HG03575 (cell line): ENCODE results near the gene LCE2C.
"Not testable (repeated sequence)": the region's sequence is repeated elsewhere in the genome, so short reads cannot be mapped to it uniquely, and the experiment has no call there.

Source experiments
- ATAC-seq: cut with Tn5 transposase; IDR thresholded peaks from one replicate; pipeline ENCODE4 v1.9.1; 2021; ENCODE audit not compliant: unreplicated experiment, insufficient number of reproducible peaks, low FRiP score; ENCODE audit errors: extremely low read depth

Gene LCE2C, protein sequence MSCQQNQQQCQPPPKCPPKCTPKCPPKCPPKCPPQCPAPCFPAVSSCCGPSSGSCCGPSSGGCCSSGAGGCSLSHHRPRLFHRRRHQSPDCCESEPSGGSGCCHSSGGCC

DNA sequence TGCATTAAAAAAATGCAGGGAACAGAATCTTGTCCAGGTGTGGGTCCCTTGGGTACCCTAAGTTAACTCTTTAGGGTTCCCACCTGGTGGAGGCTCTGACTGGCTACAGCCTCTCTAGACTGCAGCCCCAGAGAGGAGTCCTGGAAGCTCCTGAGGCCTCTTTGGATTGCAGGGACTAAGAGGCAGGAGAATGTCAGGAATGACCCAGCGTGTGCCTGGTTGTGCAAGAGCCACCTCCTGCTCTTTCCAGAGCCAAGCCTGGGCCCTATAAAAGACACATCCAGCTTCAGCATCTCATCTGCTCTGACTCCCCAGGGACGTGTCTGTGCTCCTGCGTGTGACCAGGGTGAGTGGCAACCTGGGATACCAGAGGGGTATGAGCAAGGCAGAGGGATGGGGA is at the start of gene LCE2C:
Gene LCE2C (plus strand): TSS at position 297 of the 400 bp plus-strand sequence. CDS start 737 bp downstream, outside the sequence.
- ATAC-seq, result not testable (repeated sequence)

DNA sequence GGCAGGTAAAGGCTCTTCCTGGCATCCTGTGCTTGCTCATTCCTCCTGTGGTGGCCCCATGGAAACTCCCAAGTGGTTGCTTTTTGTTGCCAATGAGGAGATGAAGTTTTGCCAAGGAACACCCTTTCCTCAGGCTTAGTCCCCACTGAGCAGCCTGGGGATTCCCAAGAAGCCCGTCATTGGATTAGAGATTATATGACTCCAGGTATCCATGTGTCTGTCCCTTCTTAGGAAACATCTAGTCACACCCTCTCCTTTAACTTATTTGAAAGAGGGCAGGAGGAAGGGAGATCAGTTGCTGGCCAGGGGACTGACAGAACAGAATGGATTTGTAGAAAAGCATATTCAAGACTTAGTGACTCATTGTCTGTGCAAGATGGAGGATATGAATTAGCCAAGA is 48.3 kb upstream of the LCE2C start:
- ATAC-seq, result no peak

DNA sequence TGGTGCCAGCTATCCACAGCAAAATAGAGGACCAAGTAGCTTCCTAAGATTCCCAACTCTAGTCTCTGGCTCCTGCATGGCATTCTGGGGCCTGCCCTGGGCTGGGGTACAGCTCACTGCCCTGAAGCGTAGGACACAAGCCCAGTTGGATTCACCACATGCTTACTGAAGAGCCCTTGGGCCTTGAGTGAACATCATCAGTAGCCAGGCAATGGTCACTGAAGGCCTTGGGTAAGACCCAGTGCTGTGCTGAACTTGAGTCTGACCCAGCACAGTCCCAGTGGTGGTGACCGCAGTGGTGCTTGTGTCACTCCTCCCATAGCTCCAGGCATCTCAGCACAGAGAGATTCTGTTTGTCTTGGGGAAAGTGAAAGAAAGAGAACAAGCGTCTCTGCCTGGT is 44.5 kb upstream of the LCE2C start:
- ATAC-seq, result no peak

DNA sequence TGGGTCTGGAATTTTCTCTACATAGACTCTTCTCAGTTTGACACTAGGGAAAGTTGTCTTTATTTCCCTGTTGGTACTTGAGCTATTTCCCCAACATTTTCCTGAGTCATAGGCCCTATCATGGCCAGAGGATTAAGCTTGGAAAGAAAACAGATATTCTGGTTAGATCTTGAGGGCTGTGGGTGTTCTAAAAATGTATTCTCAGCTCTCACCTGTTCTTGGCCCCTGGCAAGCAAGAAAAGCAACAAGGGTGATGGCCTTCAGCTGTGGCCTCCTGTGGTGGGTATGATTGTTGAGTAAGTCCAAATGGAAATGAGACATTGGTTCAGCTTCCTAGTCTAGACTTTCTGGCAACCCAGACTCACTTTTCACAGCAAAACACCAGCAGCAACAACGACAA is 34.7 kb upstream of the LCE2C start:
- no peak for ATAC-seq

DNA sequence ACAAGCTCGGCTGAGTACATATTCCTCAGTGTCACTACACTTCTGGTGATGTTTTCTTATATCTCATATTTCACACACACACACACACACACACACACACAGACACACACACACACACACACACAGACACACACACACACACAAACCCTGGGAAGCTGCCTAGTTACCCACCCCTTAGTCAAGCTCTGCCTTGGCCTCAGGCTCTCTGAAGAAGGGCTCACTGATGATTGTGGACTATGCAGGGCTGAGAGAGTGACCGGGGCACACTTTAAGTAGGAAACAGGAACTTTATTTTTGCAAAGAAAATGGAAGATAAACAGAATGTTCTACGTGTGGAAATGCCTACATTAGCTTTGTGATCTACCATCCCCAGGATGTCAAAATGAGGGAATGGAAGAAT is 31.1 kb upstream of the LCE2C start:
- no peak for ATAC-seq

DNA sequence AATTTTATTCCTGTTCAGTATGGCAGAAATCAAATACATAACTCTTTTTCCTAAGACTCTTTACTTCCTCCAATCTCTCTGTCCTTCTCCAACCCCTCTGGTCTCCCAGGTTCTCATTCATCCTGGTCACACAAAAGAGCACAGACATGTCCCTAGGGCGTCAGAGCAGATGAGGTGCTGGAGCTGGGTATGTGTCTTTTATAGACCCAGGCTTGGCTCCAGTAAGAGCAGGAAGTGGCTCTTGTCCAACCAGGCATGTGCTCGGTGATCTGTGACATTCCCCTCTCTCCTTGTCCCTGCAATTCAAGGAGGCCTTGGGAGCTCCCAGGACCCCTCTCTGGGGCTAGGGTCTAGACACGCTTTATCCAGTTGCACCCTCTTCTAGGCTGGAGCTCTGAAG is 29.9 kb upstream of the LCE2C start:
- ATAC-seq, result no peak

DNA sequence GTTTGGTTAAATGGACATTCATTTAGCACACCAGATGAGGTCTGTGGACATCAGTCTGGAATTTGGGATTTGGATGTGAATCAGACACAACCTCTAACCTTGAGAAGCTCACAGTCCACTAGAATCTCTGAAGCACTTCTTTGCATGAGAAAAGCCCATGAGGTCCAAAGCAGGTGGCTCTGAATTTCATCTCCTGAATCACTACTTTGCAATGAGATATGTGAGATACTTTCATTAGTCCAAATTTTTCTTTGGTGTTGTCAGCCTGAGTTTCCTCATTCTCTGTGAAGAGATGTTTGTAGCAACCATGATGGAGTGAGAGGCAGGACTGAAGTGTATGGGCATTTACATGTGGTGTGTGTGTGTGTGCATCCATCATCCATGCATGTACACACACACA is 28.4 kb upstream of the LCE2C start:
- ATAC-seq, result no peak

DNA sequence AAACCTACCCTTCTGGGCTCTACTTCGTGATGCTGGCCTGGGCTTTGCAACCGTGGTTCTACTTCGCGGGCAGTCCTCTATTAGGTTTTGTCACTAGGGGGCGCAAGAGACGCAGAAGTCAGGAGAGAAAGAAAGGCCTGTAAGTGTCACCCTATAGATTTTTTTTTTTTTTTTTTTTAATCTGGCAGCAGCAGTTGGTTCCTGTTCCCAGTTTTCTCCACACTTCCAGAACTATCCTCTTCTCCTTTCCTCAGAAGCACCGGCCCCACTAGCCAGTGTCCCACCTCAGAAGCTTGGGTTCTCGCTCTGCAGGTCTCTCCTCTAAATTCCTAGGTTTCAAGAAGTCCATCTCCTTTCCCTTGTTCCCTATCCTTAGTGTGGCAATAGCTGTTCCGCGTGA is 21.0 kb upstream of the LCE2C start:
- ATAC-seq, result no peak

DNA sequence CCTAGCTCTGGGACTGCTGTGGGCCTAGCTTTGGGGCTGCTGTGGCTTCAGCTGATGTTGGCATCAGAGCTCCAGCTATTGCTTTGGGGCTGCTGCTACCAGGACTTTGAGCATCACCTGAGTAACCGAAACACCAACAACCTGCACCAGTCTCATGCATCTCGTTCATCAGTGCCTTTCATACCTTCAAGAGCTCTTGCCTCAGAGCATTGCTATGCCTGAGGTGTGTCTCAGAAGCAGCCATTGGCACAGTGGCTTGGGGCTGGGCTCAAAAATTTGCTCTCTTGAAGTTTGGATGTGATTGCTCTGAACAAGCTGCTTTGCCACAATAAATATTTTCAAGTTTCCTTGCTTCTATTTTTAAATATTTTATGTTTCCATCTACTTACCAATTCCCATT is 18.6 kb upstream of the LCE2C start:
- no peak for ATAC-seq

DNA sequence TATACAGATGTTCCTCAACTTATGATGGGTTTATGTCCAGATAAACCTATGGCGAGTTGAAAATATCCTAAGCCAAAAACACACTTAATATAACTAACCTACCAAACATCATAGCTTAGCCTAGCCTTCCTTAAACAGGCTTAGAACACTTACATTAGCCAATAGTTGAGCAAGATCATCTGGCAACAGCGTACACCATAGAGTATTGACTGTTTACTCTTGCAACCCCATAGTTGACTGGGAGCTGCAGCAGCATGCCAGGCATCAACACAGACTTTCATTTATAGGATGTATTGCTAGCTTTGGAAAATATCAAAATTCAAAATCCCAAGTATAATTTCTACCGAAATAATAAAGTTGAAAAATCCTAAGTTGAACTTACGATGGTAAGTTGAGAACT is 17.4 kb upstream of the LCE2C start:
- ATAC-seq, result no peak

DNA sequence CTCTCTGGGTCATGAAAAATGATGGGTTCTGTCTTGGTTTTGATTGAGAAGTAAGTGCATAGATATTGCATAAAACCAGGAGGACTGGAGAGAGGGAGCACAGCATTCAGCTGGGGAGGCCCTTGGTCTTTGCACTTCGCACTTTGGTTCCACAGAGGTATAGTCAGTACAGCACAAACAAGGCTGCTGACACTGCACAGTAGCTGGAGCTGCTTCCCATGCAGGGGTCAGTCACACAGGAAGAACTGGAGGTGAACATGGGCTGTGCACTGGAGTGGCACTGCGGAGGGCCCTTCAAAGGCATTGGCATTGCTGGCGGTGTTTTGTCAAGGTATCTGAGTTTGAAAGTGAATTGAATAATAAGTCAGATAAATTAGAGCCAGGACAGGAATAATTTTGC is 16.4 kb upstream of the LCE2C start:
- no peak for ATAC-seq

DNA sequence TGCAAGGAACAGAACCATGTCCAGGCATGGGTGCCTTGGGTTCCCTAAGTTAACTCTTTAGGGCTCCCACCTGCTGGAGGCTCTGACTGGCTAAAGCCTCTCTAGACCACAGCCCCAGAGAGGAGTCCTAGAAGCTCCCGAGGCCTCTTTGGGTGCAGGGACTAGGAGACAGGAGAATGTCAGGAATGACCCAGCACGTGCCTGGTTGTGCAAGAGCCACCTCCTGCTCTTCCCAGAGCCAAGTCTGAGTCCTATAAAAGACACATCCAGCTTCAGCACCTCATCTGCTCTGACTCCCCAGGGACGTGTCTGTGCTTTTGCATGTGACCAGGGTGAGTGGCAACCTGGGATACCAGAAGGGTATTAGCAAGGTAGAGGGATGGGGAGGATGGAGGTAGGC is 12.0 kb upstream of the LCE2C start, which contains the start of gene LCE2D:
Gene LCE2D (plus strand): TSS at position 283 of the 400 bp plus-strand sequence. CDS start 726 bp downstream, outside the sequence.
- ATAC-seq, result no peak

DNA sequence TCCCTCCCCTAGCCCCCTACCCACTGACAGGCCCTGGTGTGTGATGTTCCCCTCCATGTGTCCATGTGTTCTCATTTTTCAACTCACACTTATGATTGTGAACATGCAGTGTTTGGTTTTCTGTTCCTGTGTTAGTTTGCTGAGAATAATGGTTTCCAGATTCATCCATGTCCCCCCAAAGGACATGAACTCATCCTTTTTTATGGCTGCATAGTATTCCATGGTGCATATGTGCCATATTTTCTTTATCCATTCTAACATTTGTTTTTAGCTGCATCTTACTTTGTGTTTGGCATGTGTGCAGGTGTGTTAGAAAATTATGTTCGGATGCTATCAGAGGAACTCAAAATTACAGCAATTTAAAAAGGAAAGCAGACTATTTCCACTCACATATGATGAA is 8.9 kb upstream of the LCE2C start:
- ATAC-seq, result not testable (repeated sequence)

DNA sequence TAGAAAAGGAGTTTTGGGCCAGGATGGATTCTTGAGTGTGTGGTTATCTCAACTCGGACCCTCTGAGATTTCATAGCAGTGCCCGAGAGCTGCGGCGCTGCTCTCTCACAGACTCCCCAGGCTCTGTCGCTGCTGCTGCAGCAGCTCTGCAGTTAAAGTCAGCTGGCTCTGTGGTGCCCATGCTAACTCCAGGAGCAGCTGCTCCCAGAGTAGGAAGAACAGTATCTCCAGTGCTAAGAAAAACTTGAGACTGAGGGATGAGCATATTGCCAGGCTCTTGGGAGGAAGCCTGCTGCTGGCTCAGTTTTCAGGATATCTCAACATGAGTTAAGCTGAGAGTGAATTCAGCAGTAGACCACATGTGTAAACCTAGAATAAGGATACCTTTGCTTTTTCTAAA is 7.4 kb upstream of the LCE2C start:
- ATAC-seq, result no peak

DNA sequence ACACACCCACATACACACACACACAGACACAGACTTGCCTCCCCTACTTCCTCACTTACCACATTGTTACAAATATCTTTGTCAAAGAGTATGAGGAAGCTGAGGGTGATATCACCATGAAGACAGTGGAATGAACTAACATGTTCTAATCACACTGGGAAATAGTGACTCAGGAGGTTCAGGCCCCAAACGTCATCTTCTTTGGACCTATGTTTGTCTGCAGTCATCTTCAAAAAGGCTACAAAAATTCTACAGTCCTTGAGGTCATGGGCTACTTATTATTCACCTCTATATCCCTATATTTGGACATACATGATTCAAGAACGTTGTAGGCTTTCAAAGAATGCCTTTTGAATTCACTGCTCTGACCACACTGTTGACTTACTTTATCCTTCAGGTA is 2.1 kb upstream of the LCE2C start:
- no peak for ATAC-seq

DNA sequence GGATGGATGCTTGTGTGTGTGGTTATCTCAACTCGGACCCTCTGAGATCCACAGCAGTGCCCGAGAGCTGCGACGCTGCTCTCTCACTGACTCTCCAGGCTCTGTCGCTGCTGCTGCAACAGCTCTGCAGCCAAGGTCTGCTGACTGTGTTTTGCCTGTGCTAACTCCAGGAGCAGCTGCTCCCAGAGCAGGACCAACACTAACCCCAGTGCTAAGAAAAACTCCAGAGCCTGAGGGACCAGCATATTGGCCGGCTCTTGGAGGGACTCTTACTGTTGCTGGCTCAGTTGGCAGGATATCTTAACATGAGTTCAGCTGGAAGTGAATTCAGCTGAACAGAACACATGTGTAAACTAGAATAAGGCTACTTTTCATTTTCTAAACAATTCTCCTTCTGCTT is 4.4 kb downstream of the LCE2C start:
- ATAC-seq, result no peak

DNA sequence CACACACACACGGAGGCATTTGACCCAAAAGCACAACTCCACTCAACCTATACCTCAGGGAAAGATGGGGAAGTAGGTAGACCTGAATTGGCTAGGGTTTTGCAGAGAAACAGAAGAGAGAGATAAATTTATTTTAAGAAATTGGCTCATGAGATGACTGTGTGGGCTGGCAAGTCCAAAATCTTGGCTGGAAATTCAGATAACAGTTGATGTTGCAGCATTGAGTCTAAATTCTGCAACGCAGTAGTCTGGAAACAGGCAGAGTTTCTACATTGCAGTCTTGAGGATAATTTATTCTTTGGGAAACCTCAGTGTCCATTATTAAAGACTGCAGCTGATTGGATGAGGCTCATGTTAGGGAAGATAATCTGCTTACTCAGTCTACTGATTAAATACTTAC is 6.5 kb downstream of the LCE2C start:
- ATAC-seq, result no peak

DNA sequence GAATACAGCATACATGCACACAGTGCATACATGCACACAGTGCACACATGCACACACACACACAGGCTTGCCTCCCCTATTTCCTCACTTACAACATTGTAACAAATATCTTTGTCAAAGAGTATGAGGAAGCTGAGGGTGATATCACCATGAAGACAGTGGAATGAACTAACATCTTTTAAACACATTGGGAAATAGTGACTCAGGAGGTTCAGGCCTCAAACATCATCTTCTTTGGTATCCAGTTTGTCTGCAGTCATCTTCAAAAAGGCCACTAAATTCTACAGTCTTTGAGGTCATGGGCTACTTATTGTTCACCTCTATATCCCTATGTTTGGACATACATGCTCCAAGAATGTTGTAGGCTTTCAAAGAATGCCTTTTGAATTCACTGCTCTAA is 8.8 kb downstream of the LCE2C start:
- ATAC-seq, result no peak

DNA sequence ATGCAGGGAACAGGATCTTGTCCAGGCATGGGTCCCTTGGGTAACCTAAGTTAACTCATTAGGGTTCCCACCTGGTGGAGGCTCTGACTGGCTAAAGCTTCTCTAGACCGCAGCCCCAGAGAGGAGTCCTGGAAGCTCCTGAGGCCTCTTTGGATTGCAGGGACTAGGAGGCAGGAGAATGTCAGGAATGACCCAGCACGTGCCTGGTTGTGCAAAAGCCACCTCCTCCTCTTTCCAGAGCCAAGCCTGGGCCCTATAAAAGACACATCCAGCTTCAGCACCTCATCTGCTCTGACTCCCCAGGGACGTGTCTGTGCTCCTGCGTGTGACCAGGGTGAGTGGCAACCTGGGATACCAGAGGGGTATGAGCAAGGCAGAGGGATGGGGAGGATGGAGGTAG is 10.7 kb downstream of the LCE2C start, which contains the start of gene LCE2B:
Gene LCE2B (plus strand): TSS at position 301 of the 400 bp plus-strand sequence. CDS start 721 bp downstream, outside the sequence.
- not testable (repeated sequence) for ATAC-seq

DNA sequence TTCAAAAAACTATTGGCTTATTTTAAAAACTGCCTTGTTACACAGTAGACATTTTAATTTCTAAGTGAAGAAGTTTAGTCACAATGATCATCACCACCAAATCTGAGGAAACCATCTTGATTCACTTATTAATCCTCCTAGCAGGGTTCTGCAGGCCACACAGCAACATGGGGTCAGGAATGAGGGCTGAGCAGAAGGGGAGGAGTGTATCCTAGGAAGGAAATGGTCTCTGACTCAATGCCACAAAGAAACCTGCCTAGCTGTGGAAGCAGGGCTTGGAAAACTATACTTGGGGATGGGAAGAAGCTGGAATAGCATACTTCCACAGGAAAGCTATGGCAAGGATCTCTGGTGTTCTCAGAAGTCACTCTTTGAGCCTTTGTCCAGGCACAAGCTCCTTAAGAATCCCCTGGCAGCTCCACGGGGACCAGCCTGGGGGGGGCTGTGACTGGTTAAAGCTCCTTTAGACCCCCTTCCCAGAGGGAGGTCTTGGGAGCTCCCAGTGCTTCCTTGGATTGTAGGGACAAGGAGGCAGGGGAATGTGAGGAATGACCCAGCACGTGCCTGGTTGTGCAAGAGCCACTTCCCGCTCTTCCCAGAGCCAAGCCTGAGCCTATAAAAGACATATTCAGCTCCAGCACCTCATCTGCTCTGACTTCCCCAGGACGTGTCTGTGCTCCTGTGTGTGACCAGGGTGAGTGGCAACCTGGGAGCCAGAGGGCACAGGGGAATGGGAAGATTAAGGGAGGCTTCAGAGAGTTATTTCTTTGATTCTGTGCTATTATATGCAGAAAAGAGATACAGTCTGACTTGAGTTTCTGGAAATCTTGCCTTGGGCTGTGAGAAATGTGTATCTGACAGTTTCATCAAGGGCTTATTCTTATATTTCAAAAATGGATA is 22.9 kb downstream of the LCE2C start, which contains the start of gene LCE2A:
Gene LCE2A (plus strand): TSS at position 645 of the 900 bp plus-strand sequence. CDS start 557 bp downstream, outside the sequence.
- ATAC-seq, result no peak
